Subcutaneous adipose tissue (tissue), 4 donors: ENCODE results near the gene ACTN4. TPM values are rescaled to one million over a fixed set of nuclear protein-coding genes. Genes with fewer than 3 reads are reported as not detected.

ENCODE experiments used
- total RNA-seq, 4 donors: library from RNA; depleted of rRNA; stranded (reverse); fragments of >200 nt; gene quantifications; one replicate each; pipeline ENCODE4 v1.1.0, GENCODE V29; 2016
- TF ChIP-seq, protein P1 (sequence below): fragments of 450-650 bp; IDR thresholded peaks from one replicate; pipeline ENCODE4 v1.5.1; 2016; ENCODE audit warnings: low read depth, mild to moderate bottlenecking, control low read depth, antibody characterized with exemption, moderate library complexity

The ACTN4 gene
- total RNA-seq, 4 donors from 2014 or later = 179 to 258 (median 186) TPM

DNA sequence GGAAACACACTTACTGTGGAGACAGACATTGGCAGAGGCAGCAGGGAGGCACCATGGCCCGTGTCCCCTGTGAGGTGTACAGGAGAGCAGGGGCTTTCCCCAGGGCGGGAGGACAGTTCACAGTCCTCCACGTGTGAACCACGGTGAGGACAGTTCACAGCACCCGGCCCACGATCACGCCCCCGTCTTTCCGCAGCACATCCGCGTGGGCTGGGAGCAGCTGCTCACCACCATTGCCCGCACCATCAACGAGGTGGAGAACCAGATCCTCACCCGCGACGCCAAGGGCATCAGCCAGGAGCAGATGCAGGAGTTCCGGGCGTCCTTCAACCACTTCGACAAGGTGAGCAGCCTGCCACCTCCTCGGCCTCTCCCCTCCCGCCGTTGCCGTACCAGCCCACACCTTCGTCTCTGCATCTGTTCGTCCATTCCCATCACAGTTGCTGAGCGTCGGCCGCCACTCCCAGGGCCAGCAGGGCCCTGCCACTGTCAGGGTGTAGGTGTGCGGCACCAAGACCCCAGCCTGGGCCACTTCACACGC is 79.4 kb downstream of the ACTN4 start:
- TF ChIP-seq, protein P1, sequence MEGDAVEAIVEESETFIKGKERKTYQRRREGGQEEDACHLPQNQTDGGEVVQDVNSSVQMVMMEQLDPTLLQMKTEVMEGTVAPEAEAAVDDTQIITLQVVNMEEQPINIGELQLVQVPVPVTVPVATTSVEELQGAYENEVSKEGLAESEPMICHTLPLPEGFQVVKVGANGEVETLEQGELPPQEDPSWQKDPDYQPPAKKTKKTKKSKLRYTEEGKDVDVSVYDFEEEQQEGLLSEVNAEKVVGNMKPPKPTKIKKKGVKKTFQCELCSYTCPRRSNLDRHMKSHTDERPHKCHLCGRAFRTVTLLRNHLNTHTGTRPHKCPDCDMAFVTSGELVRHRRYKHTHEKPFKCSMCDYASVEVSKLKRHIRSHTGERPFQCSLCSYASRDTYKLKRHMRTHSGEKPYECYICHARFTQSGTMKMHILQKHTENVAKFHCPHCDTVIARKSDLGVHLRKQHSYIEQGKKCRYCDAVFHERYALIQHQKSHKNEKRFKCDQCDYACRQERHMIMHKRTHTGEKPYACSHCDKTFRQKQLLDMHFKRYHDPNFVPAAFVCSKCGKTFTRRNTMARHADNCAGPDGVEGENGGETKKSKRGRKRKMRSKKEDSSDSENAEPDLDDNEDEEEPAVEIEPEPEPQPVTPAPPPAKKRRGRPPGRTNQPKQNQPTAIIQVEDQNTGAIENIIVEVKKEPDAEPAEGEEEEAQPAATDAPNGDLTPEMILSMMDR = no peak

DNA sequence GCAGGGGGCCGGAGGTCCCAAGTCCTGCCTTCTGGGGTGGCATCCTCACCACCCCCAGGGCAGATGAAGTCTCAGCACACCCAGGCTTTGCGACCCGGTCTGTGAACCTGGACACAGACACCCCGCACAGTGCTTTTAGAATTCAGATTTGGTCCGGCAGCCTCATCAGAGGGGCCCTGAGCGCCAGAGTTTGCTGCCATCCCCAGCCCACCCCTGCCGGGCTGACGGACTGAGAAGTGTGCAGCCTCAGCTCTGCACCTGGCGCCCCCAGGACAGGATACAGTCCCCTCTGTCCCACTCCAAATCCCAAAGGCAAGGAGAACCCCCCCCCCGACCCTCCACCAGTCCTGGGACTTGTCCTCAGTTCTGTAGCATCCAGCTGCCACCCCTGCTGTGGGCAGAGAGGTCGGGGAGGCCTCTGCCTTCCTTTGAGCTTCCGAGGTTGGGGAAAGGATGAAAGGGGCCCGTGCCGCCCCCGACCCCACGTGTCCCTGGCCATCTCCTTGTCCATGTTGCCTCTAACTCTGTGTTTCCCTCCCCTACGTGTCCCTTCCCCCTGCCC is 79.9 kb downstream of the ACTN4 start:
- TF ChIP-seq, protein P1 = no peak

DNA sequence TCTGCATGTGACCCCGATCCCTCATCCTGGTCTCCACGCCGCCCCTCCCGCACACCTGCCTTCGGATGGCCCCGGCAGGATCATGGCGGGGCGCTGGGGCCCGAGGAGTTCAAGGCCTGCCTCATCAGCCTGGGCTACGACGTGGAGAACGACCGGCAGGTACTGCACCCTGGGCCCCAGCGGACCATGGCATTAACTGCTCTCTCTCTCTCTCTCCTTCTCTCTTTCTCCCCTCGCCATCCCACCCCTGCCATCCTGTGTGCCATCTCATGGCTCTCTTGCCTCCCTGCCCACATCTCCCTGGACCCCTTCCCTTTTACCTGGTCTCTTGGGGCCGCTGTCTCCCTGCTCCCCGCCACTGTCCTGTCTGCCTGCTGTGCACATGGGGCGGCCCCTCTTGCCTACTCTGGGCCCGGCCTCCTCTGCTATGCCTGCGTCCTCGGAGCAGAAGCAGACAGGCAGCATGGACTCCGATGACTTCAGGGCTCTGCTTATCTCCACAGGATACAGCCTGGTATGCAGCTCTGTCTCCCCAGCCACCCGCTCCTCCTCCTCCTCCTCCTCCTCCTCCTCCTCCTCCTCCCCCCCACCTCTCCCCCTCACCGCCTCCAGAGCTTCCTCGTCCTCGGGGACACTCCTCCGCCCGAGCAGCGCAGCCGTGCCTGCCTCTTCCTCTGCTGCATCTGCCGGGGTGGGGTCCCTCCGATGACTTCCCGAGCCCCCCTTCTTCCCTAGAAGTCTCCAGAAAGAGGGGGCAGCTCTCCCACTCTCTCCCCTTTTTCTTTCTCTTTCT is 80.6 kb downstream of the ACTN4 start:
- TF ChIP-seq, protein P1 = no peak

DNA sequence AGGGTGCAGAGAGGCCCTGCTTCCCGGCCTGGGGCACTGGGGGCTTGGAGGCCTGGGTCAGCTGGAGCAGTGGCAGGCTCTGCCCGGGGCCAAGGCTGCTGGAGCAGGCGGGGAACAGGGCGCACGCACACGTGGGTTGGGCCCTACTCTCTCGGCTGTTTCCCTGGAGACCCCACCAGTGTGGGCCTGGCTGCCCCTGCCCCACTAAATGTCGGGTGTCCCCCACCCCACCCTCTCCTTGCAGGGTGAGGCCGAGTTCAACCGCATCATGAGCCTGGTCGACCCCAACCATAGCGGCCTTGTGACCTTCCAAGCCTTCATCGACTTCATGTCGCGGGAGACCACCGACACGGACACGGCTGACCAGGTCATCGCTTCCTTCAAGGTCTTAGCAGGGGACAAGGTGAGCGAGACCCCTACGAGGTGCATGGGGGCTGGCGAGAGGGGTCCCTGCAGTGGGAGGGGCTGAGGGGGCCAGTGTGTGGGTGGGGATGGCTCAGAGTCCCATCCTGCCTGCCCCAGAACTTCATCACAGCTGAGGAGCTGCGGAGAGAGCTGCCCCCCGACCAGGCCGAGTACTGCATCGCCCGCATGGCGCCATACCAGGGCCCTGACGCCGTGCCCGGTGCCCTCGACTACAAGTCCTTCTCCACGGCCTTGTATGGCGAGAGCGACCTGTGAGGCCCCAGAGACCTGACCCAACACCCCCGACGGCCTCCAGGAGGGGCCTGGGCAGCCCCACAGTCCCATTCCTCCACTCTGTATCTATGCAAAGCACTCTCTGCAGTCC is 81.5 kb downstream of the ACTN4 start:
- TF ChIP-seq, protein P1 = no peak

DNA sequence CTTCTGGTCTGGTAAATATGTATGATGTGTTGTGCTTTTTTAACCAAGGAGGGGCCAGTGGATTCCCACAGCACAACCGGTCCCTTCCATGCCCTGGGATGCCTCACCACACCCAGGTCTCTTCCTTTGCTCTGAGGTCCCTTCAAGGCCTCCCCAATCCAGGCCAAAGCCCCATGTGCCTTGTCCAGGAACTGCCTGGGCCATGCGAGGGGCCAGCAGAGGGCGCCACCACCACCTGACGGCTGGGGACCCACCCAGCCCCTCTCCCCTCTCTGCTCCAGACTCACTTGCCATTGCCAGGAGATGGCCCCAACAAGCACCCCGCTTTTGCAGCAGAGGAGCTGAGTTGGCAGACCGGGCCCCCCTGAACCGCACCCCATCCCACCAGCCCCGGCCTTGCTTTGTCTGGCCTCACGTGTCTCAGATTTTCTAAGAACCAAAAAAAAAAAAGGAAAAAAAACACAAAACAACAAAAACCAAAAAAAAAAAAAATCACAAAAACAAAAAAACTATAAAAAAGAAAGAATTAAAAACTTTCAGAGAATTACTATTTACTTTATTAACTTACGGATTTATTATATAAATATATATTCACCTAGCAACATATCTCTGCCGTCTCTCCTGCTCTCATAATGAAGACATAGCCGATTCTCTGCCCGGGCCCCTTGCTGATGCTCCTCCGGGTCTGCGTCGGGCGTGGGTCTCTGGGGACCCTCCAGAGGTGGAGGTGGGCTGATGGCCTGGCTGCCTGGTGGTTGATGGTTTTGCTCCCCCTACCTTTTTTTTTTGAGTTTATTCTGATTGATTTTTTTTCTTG is 82.4 kb downstream of the ACTN4 start:
- TF ChIP-seq, protein P1 = no peak

DNA sequence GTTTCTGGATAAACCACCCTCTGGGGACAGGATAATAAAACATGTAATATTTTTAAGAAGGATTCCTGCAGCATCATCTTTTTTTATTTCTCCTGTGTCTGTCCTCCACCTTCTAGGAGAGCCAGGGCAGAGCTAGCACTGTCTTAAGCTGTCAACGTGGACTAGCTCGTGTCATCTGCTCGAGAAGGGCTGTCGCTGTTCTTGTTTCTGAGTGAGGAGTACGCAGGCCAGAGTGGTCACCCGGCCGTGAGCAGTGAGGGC is 83.0 kb downstream of the ACTN4 start:
- TF ChIP-seq, protein P1 = no peak
